ENCODE results near the gene EIF3J.
A peak's percentile ranks its signal among the peaks of the same experiment; 100 is the strongest.
"Not testable (repeated sequence)": the region's sequence is repeated elsewhere in the genome, so short reads cannot be mapped to it uniquely, and the experiment has no call there.

The EIF3J gene

GRCh38 chr15:44536962-44537734 is at the start of gene EIF3J:
Gene EIF3J (plus strand): TSS chr15:44537147. CDS start chr15:44537195, 48 bp downstream.
- DNase-seq (ENCODE audit: low spot score) = peak; percentile 94

- no peak for DNase-seq (ENCODE audit: low spot score)
Measured at GRCh38 chr15:44489464-44489863, 47.5 kb upstream of the EIF3J start.

GRCh38 chr15:44490622-44491021 is 46.3 kb upstream of the EIF3J start:
- DNase-seq (ENCODE audit: low spot score) = no peak

- no peak for DNase-seq (ENCODE audit: low spot score)
Measured at GRCh38 chr15:44492040-44492439, 44.9 kb upstream of the EIF3J start.

- DNase-seq (ENCODE audit: low spot score) = no peak
Measured at GRCh38 chr15:44492672-44493071, 44.3 kb upstream of the EIF3J start.

- DNase-seq (ENCODE audit: low spot score) = no peak
Measured at GRCh38 chr15:44495562-44495961, 41.4 kb upstream of the EIF3J start.

GRCh38 chr15:44500555-44500954 is 36.4 kb upstream of the EIF3J start:
- DNase-seq (ENCODE audit: low spot score) = no peak

- peak; percentile 64 for DNase-seq (ENCODE audit: low spot score)
Measured at GRCh38 chr15:44501768-44502366, 35.1 kb upstream of the EIF3J start.

- no peak for DNase-seq (ENCODE audit: low spot score)
Measured at GRCh38 chr15:44516436-44516835, 20.5 kb upstream of the EIF3J start.

- no peak for DNase-seq (ENCODE audit: low spot score)
Measured at GRCh38 chr15:44519537-44519936, 17.4 kb upstream of the EIF3J start.

- DNase-seq (ENCODE audit: low spot score) = no peak
Measured at GRCh38 chr15:44525018-44525417, 11.9 kb upstream of the EIF3J start.

GRCh38 chr15:44527241-44527640 is 9.7 kb upstream of the EIF3J start:
- no peak for DNase-seq (ENCODE audit: low spot score)

GRCh38 chr15:44529864-44530604 is 6.9 kb upstream of the EIF3J start:
- no peak for DNase-seq (ENCODE audit: low spot score)

- no peak for DNase-seq (ENCODE audit: low spot score)
Measured at GRCh38 chr15:44530653-44531052, 6.3 kb upstream of the EIF3J start.

GRCh38 chr15:44532275-44532674 is 4.7 kb upstream of the EIF3J start:
- not testable (repeated sequence) for DNase-seq (ENCODE audit: low spot score)

GRCh38 chr15:44532689-44533088 is 4.3 kb upstream of the EIF3J start:
- no peak for DNase-seq (ENCODE audit: low spot score)

- DNase-seq (ENCODE audit: low spot score) = no peak
Measured at GRCh38 chr15:44535092-44535491, 1.9 kb upstream of the EIF3J start.

- peak; percentile 50 for DNase-seq (ENCODE audit: low spot score)
Measured at GRCh38 chr15:44535523-44536301, 1.2 kb upstream of the EIF3J start.

- peak; percentile 85 for DNase-seq (ENCODE audit: low spot score)
Measured at GRCh38 chr15:44536302-44536961, 515 bp upstream of the EIF3J start.

GRCh38 chr15:44537735-44538240 is 841 bp downstream of the EIF3J start:
- no peak for DNase-seq (ENCODE audit: low spot score)

- no peak for DNase-seq (ENCODE audit: low spot score)
Measured at GRCh38 chr15:44541282-44541958, 4.5 kb downstream of the EIF3J start.
